Epithelial cell of proximal tubule (primary cell): ENCODE results near the gene BLM. TPM values are rescaled to one million over a fixed set of nuclear protein-coding genes. Genes with fewer than 3 reads are reported as not detected.

Experiments used
- DNase-seq: peaks from one replicate; pipeline ENCODE4 v3.0.0-alpha.2; 2011; ENCODE audit warnings: low read depth
- H3K4me3 ChIP-seq: 2 replicates; pipeline ENCODE4 v1.5.1; 2011; ENCODE audit warnings: low read depth, mild to moderate bottlenecking, low read length
- total RNA-seq: library from RNA; depleted of rRNA; stranded (reverse); fragments of >200 nt; gene quantifications from 2 replicates; pipeline ENCODE4 v1.2.3, GENCODE V29; 2015
- TF ChIP-seq, protein P1 (sequence below): conservative IDR thresholded peaks from 2 replicates; pipeline ENCODE4 v1.5.1; 2012; ENCODE audit warnings: low read depth, mild to moderate bottlenecking, low read length

BLM gene
- total RNA-seq, 1 donor from 2014 or later: 13.0 TPM

DNA sequence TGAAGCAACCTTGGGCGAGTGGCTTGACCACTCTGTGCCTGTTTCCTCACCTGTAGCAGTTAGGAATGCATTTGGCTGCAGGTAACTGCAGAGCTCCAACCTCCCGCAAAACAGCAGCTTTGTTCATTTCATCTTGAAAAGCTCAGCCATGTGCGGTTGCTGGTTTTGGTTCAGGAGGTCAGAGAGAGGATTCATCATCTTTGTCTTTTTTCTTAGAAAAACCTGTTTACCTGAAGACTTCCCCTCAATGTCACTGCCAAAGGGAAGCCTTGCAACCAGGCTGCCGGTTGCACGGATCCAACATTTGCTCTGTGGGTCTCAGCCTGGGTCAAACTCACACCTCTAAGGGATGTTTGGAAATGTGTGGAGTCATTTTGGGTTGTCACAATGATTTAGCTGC lies 134.8 kb downstream of the BLM start:
- TF ChIP-seq, protein P1, sequence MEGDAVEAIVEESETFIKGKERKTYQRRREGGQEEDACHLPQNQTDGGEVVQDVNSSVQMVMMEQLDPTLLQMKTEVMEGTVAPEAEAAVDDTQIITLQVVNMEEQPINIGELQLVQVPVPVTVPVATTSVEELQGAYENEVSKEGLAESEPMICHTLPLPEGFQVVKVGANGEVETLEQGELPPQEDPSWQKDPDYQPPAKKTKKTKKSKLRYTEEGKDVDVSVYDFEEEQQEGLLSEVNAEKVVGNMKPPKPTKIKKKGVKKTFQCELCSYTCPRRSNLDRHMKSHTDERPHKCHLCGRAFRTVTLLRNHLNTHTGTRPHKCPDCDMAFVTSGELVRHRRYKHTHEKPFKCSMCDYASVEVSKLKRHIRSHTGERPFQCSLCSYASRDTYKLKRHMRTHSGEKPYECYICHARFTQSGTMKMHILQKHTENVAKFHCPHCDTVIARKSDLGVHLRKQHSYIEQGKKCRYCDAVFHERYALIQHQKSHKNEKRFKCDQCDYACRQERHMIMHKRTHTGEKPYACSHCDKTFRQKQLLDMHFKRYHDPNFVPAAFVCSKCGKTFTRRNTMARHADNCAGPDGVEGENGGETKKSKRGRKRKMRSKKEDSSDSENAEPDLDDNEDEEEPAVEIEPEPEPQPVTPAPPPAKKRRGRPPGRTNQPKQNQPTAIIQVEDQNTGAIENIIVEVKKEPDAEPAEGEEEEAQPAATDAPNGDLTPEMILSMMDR: no peak
- no peak overlapping the region for H3K4me3 ChIP-seq
- no peak for DNase-seq

DNA sequence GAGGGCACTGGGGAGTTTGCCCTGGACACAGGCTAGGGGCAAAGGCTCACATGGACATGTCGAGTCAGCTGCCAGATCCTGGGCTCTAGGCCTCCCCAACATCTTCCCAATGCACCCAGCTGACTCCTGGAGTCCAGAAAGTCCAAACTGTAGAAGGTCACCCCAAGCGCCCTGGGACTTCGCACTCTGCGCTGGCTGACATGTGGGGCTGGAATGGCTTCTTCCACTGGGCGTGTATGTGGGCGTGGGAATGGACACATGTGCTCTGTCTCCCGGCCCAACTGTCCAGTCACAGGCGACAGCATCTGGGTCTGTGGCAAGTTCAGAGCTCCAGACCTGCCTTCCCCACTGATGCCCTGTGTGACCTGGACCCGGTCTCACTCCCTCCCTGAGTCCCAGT lies 138.0 kb downstream of the BLM start:
- TF ChIP-seq, protein P1: no peak
- no peak for DNase-seq
- no peak overlapping the region for H3K4me3 ChIP-seq

GRCh38 chr15:90857337-90857736 lies 140.2 kb downstream of the BLM start:
- H3K4me3 ChIP-seq: no peak overlapping the region
- no peak for DNase-seq
- TF ChIP-seq, protein P1: no peak

- TF ChIP-seq, protein P1: no peak
- H3K4me3 ChIP-seq: no peak overlapping the region
- no peak for DNase-seq
Measured at GRCh38 chr15:90857883-90858443, 140.8 kb downstream of the BLM start.

DNA sequence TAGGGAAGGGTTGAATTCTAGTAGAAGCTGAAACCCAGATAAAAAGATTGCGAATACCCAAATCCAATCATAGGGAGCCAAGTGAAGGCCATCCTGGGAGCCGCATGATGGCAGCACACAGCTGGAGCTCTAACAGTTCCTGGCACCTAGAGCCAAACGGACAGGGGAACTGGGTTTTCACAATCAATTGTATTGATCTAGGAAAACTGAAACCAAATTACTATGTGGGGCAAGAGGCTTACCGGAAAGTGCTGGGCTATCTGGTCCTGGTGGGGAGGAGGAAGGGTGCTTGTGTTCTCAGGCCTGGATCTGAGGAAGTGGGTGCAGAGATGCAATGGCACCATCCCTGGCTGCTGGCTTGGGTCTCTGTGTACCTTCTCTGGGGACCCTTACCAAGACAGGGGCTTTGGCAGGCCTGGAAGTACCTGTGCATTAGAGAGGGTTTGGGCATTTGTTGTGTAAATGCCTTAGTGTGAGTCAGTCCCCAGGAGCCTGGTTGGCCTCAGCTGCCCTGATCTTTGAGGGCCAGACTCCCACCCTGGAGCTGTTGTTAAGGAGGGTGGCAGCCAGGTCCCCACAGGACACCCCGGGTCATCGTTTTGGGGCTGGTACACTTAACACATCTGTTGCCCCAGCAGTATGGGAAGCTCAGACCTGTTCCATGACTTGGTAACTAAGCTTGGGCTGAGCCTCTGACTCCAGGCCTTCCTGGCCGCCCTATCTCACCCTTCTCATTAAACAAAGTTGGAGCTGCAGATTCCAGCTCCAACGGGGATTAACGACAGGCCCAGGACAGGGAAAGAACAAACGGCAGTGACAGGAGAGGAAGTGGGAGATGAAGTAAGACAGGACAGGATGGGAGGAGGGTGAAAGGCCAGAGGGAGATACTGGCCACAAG lies 142.3 kb downstream of the BLM start:
- no peak overlapping the region for H3K4me3 ChIP-seq
- TF ChIP-seq, protein P1: no peak
- DNase-seq: no peak

- DNase-seq: no peak
- TF ChIP-seq, protein P1: no peak
- no peak overlapping the region for H3K4me3 ChIP-seq
Measured at GRCh38 chr15:90860450-90860849, 143.3 kb downstream of the BLM start.
